Inflammatory macrophage treated with lipopolysaccharide for 1 hour (primary cell): Measurements from ENCODE around the gene C22orf23.
A peak's percentile ranks its signal among the peaks of the same experiment; 100 is the strongest.

Source experiments
- DNase-seq, 2 donors: peaks; one replicate each; pipeline ENCODE4 v3.0.0-alpha.2; 2020 to 2022

The C22orf23 gene

GRCh38 chr22:37924386-37925065 lies 28.9 kb downstream of the C22orf23 start:
- DNase-seq, result no peak

GRCh38 chr22:37923927-37924326 lies 29.5 kb downstream of the C22orf23 start:
- no peak for DNase-seq

GRCh38 chr22:37922191-37922590 lies 31.2 kb downstream of the C22orf23 start:
- DNase-seq, result no peak

- DNase-seq, result peak; percentile 40 to 44
Measured at GRCh38 chr22:37920126-37920525, 33.3 kb downstream of the C22orf23 start.

- DNase-seq, result no peak
Measured at GRCh38 chr22:37918580-37919270, 34.7 kb downstream of the C22orf23 start.

- DNase-seq, result peak; percentile 9 to 67
Measured at GRCh38 chr22:37917874-37918548, 35.4 kb downstream of the C22orf23 start.

- DNase-seq, result no peak
Measured at GRCh38 chr22:37916311-37916710, 37.1 kb downstream of the C22orf23 start.

GRCh38 chr22:37913233-37913721 lies 40.1 kb downstream of the C22orf23 start:
- DNase-seq, result peak; percentile 52 to 85

GRCh38 chr22:37912171-37912570 lies 41.2 kb downstream of the C22orf23 start:
- no peak for DNase-seq

- no peak for DNase-seq
Measured at GRCh38 chr22:37911697-37912096, 41.7 kb downstream of the C22orf23 start.

- no peak for DNase-seq
Measured at GRCh38 chr22:37910890-37911672, 42.3 kb downstream of the C22orf23 start.

GRCh38 chr22:37909766-37910165 lies 43.6 kb downstream of the C22orf23 start:
- DNase-seq, result no peak

- no peak for DNase-seq
Measured at GRCh38 chr22:37907036-37907954, 46.1 kb downstream of the C22orf23 start.

GRCh38 chr22:37906364-37907008 lies 46.9 kb downstream of the C22orf23 start:
- peak; percentile 38 to 40 for DNase-seq

GRCh38 chr22:37905534-37906363 lies 47.7 kb downstream of the C22orf23 start, which contains the start of gene MICALL1:
Gene MICALL1 (plus strand): TSS chr22:37906297. CDS start chr22:37906423, 126 bp downstream.
- peak; percentile 60 to 79 for DNase-seq

GRCh38 chr22:37904572-37905533 lies 48.5 kb downstream of the C22orf23 start:
- peak; percentile 91 to 98 for DNase-seq

- no peak for DNase-seq
Measured at GRCh38 chr22:37898441-37899181, 54.8 kb downstream of the C22orf23 start.

- no peak for DNase-seq
Measured at GRCh38 chr22:37897807-37898206, 55.6 kb downstream of the C22orf23 start.
